SK-N-SH (cell line): ENCODE measurements around the gene SPOCK1. TPM values are rescaled to one million over a fixed set of nuclear protein-coding genes. Genes with fewer than 3 reads are reported as not detected.

Experiments used
- CTCF ChIA-PET: fragments of 300-600, 350-600 bp; formaldehyde crosslinking; extraction: SDS; loops from one replicate; lab custom pipeline; 2021; lab: Yijun Ruan, JAX
- POLR2A ChIA-PET: fragments of 350-600 bp; sonication (Branson Sonifier 250); formaldehyde crosslinking; extraction: SDS; loops from one replicate; lab custom pipeline; 2020; ENCODE audit warnings: antibody characterized with exemption, inconsistent platforms; lab: Yijun Ruan, JAX
- DNase-seq: peaks from one replicate; pipeline ENCODE4 v3.0.0; 2012
- H2AFZ ChIP-seq: fragments of 200-600 bp; sonication (generic); 2 replicates; pipeline ENCODE4 v1.8.1; 2016; ENCODE audit warnings: antibody characterized with exemption, mild to moderate bottlenecking, low read depth
- H3F3A ChIP-seq: fragments of 200-600 bp; sonication (generic); replicated peaks from 2 replicates; pipeline ENCODE3; 2016; ENCODE audit warnings: antibody characterized with exemption, mild to moderate bottlenecking; ENCODE audit not compliant: insufficient read depth
- H3K27ac ChIP-seq, 2 experiments: fragments of 200-500 bp in 1 of 2; fragments of 200-600 bp in 1 of 2; sonication (Bioruptor generic) in 1 of 2; sonication (generic), shearing (Covaris generic) in 1 of 2; 2 replicates each; pipeline versions ENCODE4 v1.5.1 to v1.6.1; 2014 to 2016; ENCODE audit warnings: low read depth in 2 of 2, inconsistent platforms in 1 of 2, low read length in 1 of 2, mild to moderate bottlenecking in 1 of 2, mixed read lengths in 1 of 2
- H3K27me3 ChIP-seq: fragments of 200-600 bp; sonication (generic), shearing (Covaris generic); 2 replicates; pipeline ENCODE4 v1.6.1; 2016; ENCODE audit warnings: mixed run types; ENCODE audit not compliant: insufficient read depth
- H3K36me3 ChIP-seq, 2 experiments: fragments of 200-500 bp in 1 of 2; fragments of 200-600 bp in 1 of 2; sonication (Bioruptor generic) in 1 of 2; sonication (generic) in 1 of 2; replicated peaks in 1 of 2; 2 replicates each; pipeline versions ENCODE3 to v1.5.1; 2014 to 2016; ENCODE audit warnings: low read length in 1 of 2, mild to moderate bottlenecking in 1 of 2; ENCODE audit not compliant: insufficient read depth in 2 of 2, control insufficient read depth in 1 of 2
- H3K4me1 ChIP-seq, 2 experiments: fragments of 200-500 bp in 1 of 2; fragments of 200-600 bp in 1 of 2; sonication (Bioruptor generic) in 1 of 2; sonication (generic), shearing (Covaris generic) in 1 of 2; 2 replicates each; pipeline versions ENCODE4 v1.5.1 to v1.6.1; 2014 to 2016; ENCODE audit warnings: low read depth in 1 of 2, low read length in 1 of 2, mixed run types in 1 of 2; ENCODE audit not compliant: insufficient read depth in 2 of 2, control insufficient read depth in 1 of 2
- H3K4me2 ChIP-seq: fragments of 200-600 bp; sonication (generic), shearing (Covaris generic); 2 replicates; pipeline ENCODE4 v1.6.1; 2017; ENCODE audit warnings: mixed run types
- H3K4me3 ChIP-seq, 2 experiments: fragments of 200-500 bp in 1 of 2; fragments of 200-600 bp in 1 of 2; sonication (Bioruptor generic) in 1 of 2; sonication (generic), shearing (Covaris generic) in 1 of 2; 2 replicates each; pipeline versions ENCODE4 v1.5.1 to v1.8.1; 2014 to 2016; ENCODE audit warnings: low read depth in 2 of 2, inconsistent platforms in 1 of 2, low read length in 1 of 2, mild to moderate bottlenecking in 1 of 2, mixed read lengths in 1 of 2, moderate library complexity in 1 of 2
- H3K79me2 ChIP-seq: fragments of 200-600 bp; sonication (generic); 2 replicates; pipeline ENCODE4 v1.8.1; 2017; ENCODE audit warnings: mild to moderate bottlenecking; ENCODE audit not compliant: insufficient read depth
- H3K9ac ChIP-seq: fragments of 200-600 bp; sonication (generic); 2 replicates; pipeline ENCODE4 v1.6.1; 2017; ENCODE audit warnings: mixed run types
- H3K9me2 ChIP-seq: fragments of 200-600 bp; sonication (generic); 2 replicates; pipeline ENCODE4 v1.6.1; 2017; ENCODE audit warnings: mixed run types
- H3K9me3 ChIP-seq: fragments of 200-600 bp; sonication (generic); 2 replicates; pipeline ENCODE4 v1.6.1; 2017; ENCODE audit warnings: mixed run types, mild to moderate bottlenecking, moderate library complexity
- H4K20me1 ChIP-seq: fragments of 200-600 bp; sonication (generic); 2 replicates; pipeline ENCODE4 v1.6.1; 2017; ENCODE audit warnings: mild to moderate bottlenecking, mixed run types; ENCODE audit not compliant: insufficient read depth
- CHD2 ChIP-seq: fragments of 150-350 bp; IDR thresholded peaks from 2 replicates; pipeline ENCODE4 v1.6.1; 2018; ENCODE audit warnings: low read length; ENCODE audit not compliant: partially characterized antibody
- FOXJ3 ChIP-seq: sonication (generic); formaldehyde crosslinking; IDR thresholded peaks from 2 replicates; pipeline ENCODE4 v1.5.1; 2020; ENCODE audit warnings: mild to moderate bottlenecking, missing genetic modification reagents
- FOXM1 ChIP-seq: IDR thresholded peaks from 2 replicates; pipeline ENCODE4 v1.4.0; 2012; ENCODE audit warnings: low read depth, mild to moderate bottlenecking
- MEF2A ChIP-seq: IDR thresholded peaks from 2 replicates; pipeline ENCODE4 v1.4.0; 2012; ENCODE audit warnings: low read depth, borderline replicate concordance
- NRF1 ChIP-seq: IDR thresholded peaks from 2 replicates; pipeline ENCODE4 v1.6.1; 2012; ENCODE audit warnings: low read depth, mild to moderate bottlenecking, low read length
- PBX3 ChIP-seq: IDR thresholded peaks from 2 replicates; pipeline ENCODE4; 2012
- POLR2AphosphoS5 ChIP-seq: IDR thresholded peaks from 2 replicates; pipeline ENCODE4 v1.6.1; 2012; ENCODE audit warnings: low read depth, low read length
- RXRA ChIP-seq: IDR thresholded peaks from 2 replicates; pipeline ENCODE4 v1.4.0; 2012; ENCODE audit warnings: low read depth, mild to moderate bottlenecking, borderline replicate concordance
- YY1 ChIP-seq: IDR thresholded peaks from 2 replicates; pipeline ENCODE4 v1.4.0; 2012; ENCODE audit warnings: low read depth, mild to moderate bottlenecking
- WGBS: methylation state at CpG from one replicate; pipeline ENCODE4 v1.1.6; 2017; ENCODE audit warnings: low lambda C conversion rate; 5-methylcytosine and 5-hydroxymethylcytosine counted together
- polyA plus RNA-seq, 3 experiments: library from polyadenylated mRNA; depleted of rRNA; stranded (reverse); fragments of >200 nt; gene quantifications; 2 replicates each; pipeline ENCODE4 v1.2.3, GENCODE V29; 2012
- TF ChIP-seq, protein P1 (sequence below): fragments of 200-600 bp; sonication (generic); IDR thresholded peaks from 2 replicates; pipeline ENCODE4 v1.6.1; 2017; ENCODE audit warnings: antibody characterized with exemption, mild to moderate bottlenecking, moderate library complexity

SPOCK1 gene
- polyA plus RNA-seq, 1 of the 3 experiments (the other 2 are of a cell fraction): 11.3 TPM

GRCh38 chr5:137329586-137330296, 169.4 kb downstream of the SPOCK1 start:
- Histone ChIP-seq H4K20me1 (no peaks in the 10 kb centered on the region), H3K9me3 (no peaks in the 10 kb centered on the region), H3K27ac (no peak overlapping the region), H2AFZ (no peak overlapping the region), H3K4me1 (no peaks in the 10 kb centered on the region; a peak in 1 of 4 replicates), H3F3A (no peaks in the 10 kb centered on the region), H3K36me3 (no peaks in the 10 kb centered on the region), H3K79me2 (peaks cover 12% of the 10 kb centered on the region; the same call in 1 of the 2 replicates), H3K9ac (no peak overlapping the region), H3K4me3 (no peak overlapping the region)
- no peak for DNase-seq
- CTCF ChIA-PET: interaction anchor here (0.9 to 3.1 kb wide), 5 partner anchors 9 to 169 kb away, joined by 3 to 24 read pairs (median 4); partner anchors contain the start of gene SPOCK1
- 71% methylated on average over 8 of the region's 8 CpGs for WGBS
- POLR2A ChIA-PET: no interaction called here
- TF ChIP-seq YY1 (no peak), MEF2A (no peak), RXRA (no peak)
- TF ChIP-seq, all 33 proteins: peak for 0
- Histone ChIP-seq H3K4me2 (no peak overlapping the region), H3K9me2 (no peaks in the 10 kb centered on the region), H3K27me3 (no peaks in the 10 kb centered on the region)

GRCh38 chr5:137328991-137329390, 170.1 kb downstream of the SPOCK1 start:
- Histone ChIP-seq H3K36me3 (no peaks in the 10 kb centered on the region), H3F3A (no peaks in the 10 kb centered on the region), H3K4me1 (no peaks in the 10 kb centered on the region; a peak in 1 of 4 replicates), H3K27ac (no peak overlapping the region), H3K9me2 (no peaks in the 10 kb centered on the region), H3K9ac (no peak overlapping the region), H3K4me3 (no peak overlapping the region), H3K9me3 (no peaks in the 10 kb centered on the region), H3K4me2 (no peak overlapping the region), H4K20me1 (no peaks in the 10 kb centered on the region), H3K79me2 (peaks cover 12% of the 10 kb centered on the region; the same call in 1 of the 2 replicates), H2AFZ (no peak overlapping the region), H3K27me3 (no peaks in the 10 kb centered on the region)
- TF ChIP-seq POLR2AphosphoS5 (no peak), FOXM1 (no peak), PBX3 (no peak), CHD2 (no peak), NRF1 (no peak), FOXJ3 (no peak)
- TF ChIP-seq, protein P1, sequence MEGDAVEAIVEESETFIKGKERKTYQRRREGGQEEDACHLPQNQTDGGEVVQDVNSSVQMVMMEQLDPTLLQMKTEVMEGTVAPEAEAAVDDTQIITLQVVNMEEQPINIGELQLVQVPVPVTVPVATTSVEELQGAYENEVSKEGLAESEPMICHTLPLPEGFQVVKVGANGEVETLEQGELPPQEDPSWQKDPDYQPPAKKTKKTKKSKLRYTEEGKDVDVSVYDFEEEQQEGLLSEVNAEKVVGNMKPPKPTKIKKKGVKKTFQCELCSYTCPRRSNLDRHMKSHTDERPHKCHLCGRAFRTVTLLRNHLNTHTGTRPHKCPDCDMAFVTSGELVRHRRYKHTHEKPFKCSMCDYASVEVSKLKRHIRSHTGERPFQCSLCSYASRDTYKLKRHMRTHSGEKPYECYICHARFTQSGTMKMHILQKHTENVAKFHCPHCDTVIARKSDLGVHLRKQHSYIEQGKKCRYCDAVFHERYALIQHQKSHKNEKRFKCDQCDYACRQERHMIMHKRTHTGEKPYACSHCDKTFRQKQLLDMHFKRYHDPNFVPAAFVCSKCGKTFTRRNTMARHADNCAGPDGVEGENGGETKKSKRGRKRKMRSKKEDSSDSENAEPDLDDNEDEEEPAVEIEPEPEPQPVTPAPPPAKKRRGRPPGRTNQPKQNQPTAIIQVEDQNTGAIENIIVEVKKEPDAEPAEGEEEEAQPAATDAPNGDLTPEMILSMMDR: no peak
- CTCF ChIA-PET: interaction anchor here (1.5 to 3.1 kb wide), 4 partner anchors 8 to 266 kb away, joined by 3 to 24 read pairs (median 7); partner anchors contain the start of gene SPOCK1
- 56% methylated on average over 3 of the region's 3 CpGs for WGBS
- POLR2A ChIA-PET: no interaction called here
- DNase-seq: no peak
